Epidermal melanocyte (primary cell): ENCODE measurements around the gene SARDH.
A peak's percentile ranks its signal among the peaks of the same experiment; 100 is the strongest.

ENCODE experiments used
- DNase-seq: peaks from one replicate; pipeline ENCODE4 v3.0.0; 2011; ENCODE audit warnings: low spot score; ENCODE audit not compliant: insufficient read length

SARDH gene

GRCh38 chr9:133734590-133735414, 3.4 kb downstream of the SARDH start:
- DNase-seq, result no peak

- DNase-seq, result no peak
Measured at GRCh38 chr9:133733796-133734533, 4.2 kb downstream of the SARDH start.

GRCh38 chr9:133733421-133733795, 4.7 kb downstream of the SARDH start:
- DNase-seq, result no peak

- DNase-seq, result no peak
Measured at GRCh38 chr9:133732639-133733408, 5.3 kb downstream of the SARDH start.

GRCh38 chr9:133731876-133732638, 6.1 kb downstream of the SARDH start:
- DNase-seq, result peak; percentile 16

GRCh38 chr9:133730994-133731715, 7.0 kb downstream of the SARDH start:
- peak; percentile 10 for DNase-seq

GRCh38 chr9:133729617-133730281, 8.4 kb downstream of the SARDH start:
- no peak for DNase-seq

- no peak for DNase-seq
Measured at GRCh38 chr9:133728856-133729616, 9.1 kb downstream of the SARDH start.

- no peak for DNase-seq
Measured at GRCh38 chr9:133727876-133728441, 10.2 kb downstream of the SARDH start.

GRCh38 chr9:133727277-133727875, 10.8 kb downstream of the SARDH start:
- DNase-seq, result no peak

- DNase-seq, result no peak
Measured at GRCh38 chr9:133726401-133727276, 11.5 kb downstream of the SARDH start.

GRCh38 chr9:133725886-133726285, 12.3 kb downstream of the SARDH start:
- DNase-seq, result no peak

GRCh38 chr9:133718563-133719315, 19.4 kb downstream of the SARDH start:
- no peak for DNase-seq

- no peak for DNase-seq
Measured at GRCh38 chr9:133717113-133718031, 20.8 kb downstream of the SARDH start.

- DNase-seq, result no peak
Measured at GRCh38 chr9:133716564-133717112, 21.5 kb downstream of the SARDH start.
